ACHN (cell line): ENCODE measurements around the gene LEP.

ENCODE experiments used
- DNase-seq: peaks from one replicate; pipeline ENCODE4 v3.0.0-alpha.2; 2015
- in situ Hi-C: cut with HindIII; loops from 2 replicates; pipeline ENCODE4 v1.10.0; 2017; ENCODE audit warnings: low sequenced_read_pairs, low pct_ligation_motif_present, low pct_unique_long_range_greater_than_20kb

The LEP gene

DNA sequence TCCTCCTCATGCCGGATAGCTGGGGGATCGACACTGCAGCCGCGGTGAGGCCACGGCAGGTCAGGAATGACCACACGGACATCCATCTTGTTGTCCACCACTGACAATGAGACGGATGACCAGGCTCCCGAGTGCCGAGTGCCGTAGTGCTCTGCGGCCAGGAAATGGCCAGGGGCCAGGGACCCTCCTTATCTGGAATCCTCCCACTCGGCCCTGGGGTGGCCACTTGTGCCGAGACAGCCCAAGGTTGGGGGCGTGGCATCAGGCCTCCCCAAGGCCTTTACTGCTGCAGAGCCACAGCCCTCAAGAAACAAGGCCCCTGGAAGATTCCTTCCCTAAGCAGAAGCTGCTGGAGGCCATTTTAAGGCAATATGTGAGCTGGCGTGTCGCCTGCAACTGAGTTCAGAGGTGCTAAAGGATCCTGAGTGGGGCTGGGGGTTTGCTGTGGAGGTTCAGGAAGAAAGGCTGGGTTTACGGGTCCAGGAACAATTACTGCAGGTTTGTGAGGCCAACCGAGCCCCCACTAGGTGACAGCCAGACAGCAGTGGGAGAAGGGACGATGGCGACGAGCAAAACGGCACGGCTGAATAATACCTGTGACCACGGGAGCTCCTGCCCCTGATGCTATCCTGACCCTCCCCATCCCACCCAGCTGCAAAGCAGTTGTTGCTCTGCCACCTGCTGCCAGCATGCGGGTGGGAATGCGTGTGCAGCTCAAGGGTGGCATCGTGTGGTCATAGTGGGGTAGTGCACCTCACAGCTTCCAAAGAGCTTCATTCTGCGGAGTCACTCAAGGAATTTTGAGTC lies 31.6 kb upstream of the LEP start:
- in situ Hi-C loops = loop anchor here (10.0 to 25.0 kb wide), 2 partner anchors 165 to 497 kb away; no protein-coding TSS in a partner anchor
- peak; percentile 83 for DNase-seq

GRCh38 chr7:128210036-128210347 lies 31.1 kb upstream of the LEP start:
- in situ Hi-C loops = loop anchor here (25.0 kb wide), 1 partner anchor 498 kb away; no protein-coding TSS in a partner anchor
- DNase-seq = no peak

DNA sequence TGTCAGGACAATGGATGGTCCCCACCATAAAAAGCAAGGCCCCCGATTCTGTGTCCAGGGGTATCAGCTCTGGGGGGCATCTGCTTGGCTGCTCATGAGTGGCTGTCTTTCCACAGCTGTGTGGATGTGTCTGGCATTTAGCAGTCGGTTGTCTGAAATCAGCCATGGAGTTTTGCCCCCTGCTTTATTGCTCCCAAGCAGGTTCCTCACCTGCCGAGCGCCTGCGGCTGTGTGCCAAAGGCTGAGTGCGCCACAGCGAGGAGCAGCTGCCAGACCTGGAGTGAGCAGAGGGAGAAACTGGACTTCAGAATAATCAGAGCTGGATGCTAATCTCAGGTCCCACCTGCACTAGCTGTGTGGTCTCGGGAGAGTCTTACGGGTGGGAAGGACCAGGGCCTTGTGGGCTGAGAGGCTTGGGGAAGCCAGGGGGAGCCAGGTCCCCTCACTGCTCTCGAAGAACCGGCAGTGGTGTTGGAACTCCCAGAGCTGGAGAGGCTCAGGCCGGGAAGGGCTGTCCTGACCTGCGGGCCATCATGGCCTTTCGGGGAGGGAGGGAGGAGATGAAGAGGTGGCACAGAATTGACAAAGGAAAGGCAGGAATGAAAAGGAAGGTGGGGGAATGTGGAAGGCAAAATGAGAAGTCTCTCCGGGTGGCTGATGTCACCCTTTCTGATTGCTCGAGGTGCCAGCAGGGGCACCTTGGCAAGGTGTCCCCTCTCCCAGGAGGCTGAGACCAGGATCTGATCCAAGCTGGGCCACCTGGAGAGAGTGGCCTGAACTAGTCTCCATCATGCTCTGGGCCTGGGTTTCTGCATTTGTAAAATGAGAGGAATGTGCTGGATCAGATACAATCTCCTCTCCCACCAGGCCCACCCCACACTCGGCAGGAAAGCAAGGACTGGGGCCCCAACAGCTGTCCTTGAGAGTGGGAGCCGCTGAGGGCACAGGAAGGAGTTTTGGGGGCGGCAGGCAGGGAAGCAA lies 30.2 kb upstream of the LEP start:
- DNase-seq = no peak
- in situ Hi-C loops = loop anchor here (25.0 kb wide), 1 partner anchor 499 kb away; no protein-coding TSS in a partner anchor

GRCh38 chr7:128211626-128212025 lies 29.5 kb upstream of the LEP start:
- in situ Hi-C loops = loop anchor here (25.0 kb wide), 1 partner anchor 499 kb away; no protein-coding TSS in a partner anchor
- no peak for DNase-seq

GRCh38 chr7:128214463-128214862 lies 26.6 kb upstream of the LEP start:
- DNase-seq = no peak
- in situ Hi-C loops = loop anchor here (25.0 kb wide), 1 partner anchor 502 kb away; no protein-coding TSS in a partner anchor

- in situ Hi-C loops = loop anchor here (25.0 kb wide), 1 partner anchor 503 kb away; no protein-coding TSS in a partner anchor
- no peak for DNase-seq
These were observed 25.8 kb upstream of the LEP start for GRCh38 chr7:128215281-128215680.

GRCh38 chr7:128215739-128216138 lies 25.3 kb upstream of the LEP start:
- no peak for DNase-seq
- in situ Hi-C loops = loop anchor here (25.0 kb wide), 1 partner anchor 503 kb away; no protein-coding TSS in a partner anchor

- peak; percentile 46 for DNase-seq
- in situ Hi-C loops = loop anchor here (25.0 kb wide), 1 partner anchor 505 kb away; no protein-coding TSS in a partner anchor
These were observed 23.9 kb upstream of the LEP start for GRCh38 chr7:128217030-128217805.

GRCh38 chr7:128217967-128218652 lies 23.0 kb upstream of the LEP start:
- in situ Hi-C loops = loop anchor here (25.0 kb wide), 1 partner anchor 506 kb away; no protein-coding TSS in a partner anchor
- peak; percentile 23 for DNase-seq

DNA sequence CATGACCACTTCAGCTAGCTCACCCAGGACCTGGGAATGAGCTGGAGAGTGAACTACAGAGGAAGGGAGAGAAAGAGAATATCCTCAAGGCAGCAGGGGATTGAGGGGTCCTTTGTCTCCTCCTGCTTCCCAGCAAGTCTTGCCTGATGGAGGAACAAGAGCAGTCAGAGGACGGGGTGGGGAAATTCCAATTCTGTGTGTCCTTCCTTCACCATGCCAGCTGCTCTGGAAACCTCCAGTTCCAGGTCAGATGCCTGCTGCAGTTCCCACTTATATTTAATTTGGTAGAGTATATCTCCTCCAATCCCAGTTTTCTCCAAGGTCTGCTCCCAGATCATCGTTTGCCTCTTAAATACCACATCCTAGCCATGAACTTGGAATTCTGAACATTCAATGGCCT lies 21.4 kb upstream of the LEP start:
- DNase-seq = no peak
- in situ Hi-C loops = loop anchor here (25.0 kb wide), 1 partner anchor 507 kb away; no protein-coding TSS in a partner anchor

GRCh38 chr7:128221929-128222403 lies 19.1 kb upstream of the LEP start:
- peak; percentile 87 for DNase-seq
- in situ Hi-C loops = loop anchor here (25.0 kb wide), 1 partner anchor 510 kb away; no protein-coding TSS in a partner anchor

- DNase-seq = no peak
- in situ Hi-C loops = no loop called here
These were observed 14.7 kb upstream of the LEP start for GRCh38 chr7:128226132-128226980.

GRCh38 chr7:128227271-128227670 lies 13.8 kb upstream of the LEP start:
- in situ Hi-C loops = no loop called here
- DNase-seq = no peak

DNA sequence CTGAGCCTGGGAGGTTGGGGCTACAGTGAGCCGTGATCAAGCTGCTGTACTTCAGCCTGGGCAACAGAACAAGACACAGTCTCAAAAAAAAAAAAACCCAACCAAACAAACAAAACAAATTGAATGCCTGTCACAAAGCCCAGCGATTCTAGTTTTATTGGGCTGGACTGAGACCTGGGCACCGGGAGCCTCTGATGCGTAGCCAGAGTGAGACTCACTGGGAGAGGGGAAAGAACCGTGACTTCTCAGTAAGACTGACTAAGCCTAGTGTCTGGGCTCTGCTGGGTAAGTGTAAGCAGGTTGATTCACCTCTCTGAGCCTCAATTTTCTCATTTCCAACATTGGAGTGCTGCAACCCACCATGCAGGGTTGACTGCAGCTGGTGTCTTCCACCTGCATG lies 10.1 kb upstream of the LEP start:
- no peak for DNase-seq
- in situ Hi-C loops = no loop called here

- in situ Hi-C loops = no loop called here
- no peak for DNase-seq
These were observed 9.4 kb upstream of the LEP start for GRCh38 chr7:128231677-128232076.

- in situ Hi-C loops = no loop called here
- no peak for DNase-seq
These were observed 7.6 kb upstream of the LEP start for GRCh38 chr7:128233471-128233870.
